NB4 (cell line): ENCODE results near the gene MRPL54.

Experiments used
- DNase-seq: peaks from one replicate; pipeline ENCODE4 v3.0.0; 2010; ENCODE audit warnings: low read depth
- H3K4me3 ChIP-seq: one replicate; pipeline ENCODE4 v1.5.1; 2011; ENCODE audit warnings: mild to moderate bottlenecking, low read depth, low read length, moderate library complexity
- CTCF ChIP-seq: IDR thresholded peaks from one replicate; pipeline ENCODE4 v1.5.1; 2012; ENCODE audit warnings: low read depth, low read length
- MAX ChIP-seq: IDR thresholded peaks from 2 replicates; pipeline ENCODE4 v1.6.1; 2011; ENCODE audit warnings: low read depth, low read length
- MYC ChIP-seq: IDR thresholded peaks from 2 replicates; pipeline ENCODE4 v1.6.1; 2011; ENCODE audit warnings: low read depth, low read length
- POLR2A ChIP-seq: IDR thresholded peaks from 2 replicates; pipeline ENCODE4 v1.6.1; 2011; ENCODE audit warnings: mild to moderate bottlenecking; ENCODE audit not compliant: insufficient read length; ENCODE audit errors: extremely low read depth

The MRPL54 gene

GRCh38 chr19:3807574-3808354, 45.3 kb downstream of the MRPL54 start:
- no peak for DNase-seq
- no peak overlapping the region for H3K4me3 ChIP-seq
- TF ChIP-seq MAX (no peak), MYC (no peak), CTCF (no peak), POLR2A (no peak)

GRCh38 chr19:3808420-3809143, 46.1 kb downstream of the MRPL54 start:
- TF ChIP-seq MYC (no peak), POLR2A (no peak), MAX (no peak), CTCF (no peak)
- H3K4me3 ChIP-seq, result no peak overlapping the region
- DNase-seq, result no peak

- H3K4me3 ChIP-seq, result no peak overlapping the region
- no peak for DNase-seq
- no peak for TF ChIP-seq MAX
- no peak for TF ChIP-seq MYC
- no peak for TF ChIP-seq CTCF
- no peak for TF ChIP-seq POLR2A
Observed at GRCh38 chr19:3809881-3810707, 47.6 kb downstream of the MRPL54 start.

GRCh38 chr19:3810708-3811355, 48.4 kb downstream of the MRPL54 start:
- no peak for DNase-seq
- H3K4me3 ChIP-seq, result no peak overlapping the region
- TF ChIP-seq MYC (no peak), CTCF (no peak), POLR2A (no peak), MAX (no peak)
